Brain microvascular endothelial cell (primary cell): ENCODE results near the gene LRRC4C.
A peak's percentile ranks its signal among the peaks of the same experiment; 100 is the strongest.

Experiments used
- DNase-seq: peaks from one replicate; pipeline ENCODE4 v3.0.0-alpha.2; 2020
- H3K27ac ChIP-seq: fragments of 250-450 bp; sonication (Bioruptor Pico); 2 replicates; pipeline ENCODE4 v1.5.1; 2020; ENCODE audit warnings: mild to moderate bottlenecking, moderate library complexity
- H3K27me3 ChIP-seq: fragments of 250-450 bp; sonication (Bioruptor Pico); replicated peaks from 2 replicates; pipeline ENCODE4 v1.5.1; 2020; ENCODE audit warnings: mild to moderate bottlenecking
- H3K36me3 ChIP-seq: fragments of 250-450 bp; sonication (Bioruptor Pico); replicated peaks from 2 replicates; pipeline ENCODE4 v1.5.1; 2020; ENCODE audit warnings: mild to moderate bottlenecking
- H3K4me3 ChIP-seq: 2 replicates; pipeline ENCODE4 v1.5.1; 2011; ENCODE audit warnings: low read depth, mild to moderate bottlenecking, control low read depth, low read length, moderate library complexity
- CTCF ChIP-seq: IDR thresholded peaks from 2 replicates; pipeline ENCODE4 v1.5.1; 2011; ENCODE audit warnings: low read depth, mild to moderate bottlenecking, moderate library complexity, low read length, control low read depth, inconsistent platforms; ENCODE audit errors: missing control alignments
- in situ Hi-C: cut with HindIII; loops from 2 replicates; pipeline ENCODE4 v1.10.0; 2017; ENCODE audit warnings: low sequenced_read_pairs, low pct_ligation_motif_present

Gene LRRC4C

GRCh38 chr11:40370821-40371616, 1088.4 kb downstream of the LRRC4C start:
- TF ChIP-seq CTCF = no peak
- in situ Hi-C loops = no loop called here

GRCh38 chr11:40360206-40360798, 1099.2 kb downstream of the LRRC4C start:
- in situ Hi-C loops = no loop called here
- no peaks in the 10 kb centered on the region for H3K36me3 ChIP-seq
- H3K4me3 ChIP-seq = no peak overlapping the region
- no peaks in the 10 kb centered on the region for H3K27me3 ChIP-seq
- DNase-seq = no peak
- no peak overlapping the region for H3K27ac ChIP-seq
- no peak for TF ChIP-seq CTCF

More at GRCh38 chr11:40370821-40371616, 1088.4 kb downstream of the LRRC4C start:
- Histone ChIP-seq H3K4me3 (no peak overlapping the region), H3K36me3 (no peaks in the 10 kb centered on the region), H3K27ac (no peak overlapping the region), H3K27me3 (no peaks in the 10 kb centered on the region)
- DNase-seq = no peak

- DNase-seq = no peak
- no peak overlapping the region for H3K4me3 ChIP-seq
- TF ChIP-seq CTCF = no peak
- H3K27me3 ChIP-seq = no peaks in the 10 kb centered on the region
- in situ Hi-C loops = no loop called here
- H3K27ac ChIP-seq = no peak overlapping the region
- H3K36me3 ChIP-seq = no peaks in the 10 kb centered on the region
Observed at GRCh38 chr11:40354121-40354520, 1105.3 kb downstream of the LRRC4C start.

GRCh38 chr11:40340911-40341310, 1118.5 kb downstream of the LRRC4C start:
- Histone ChIP-seq H3K36me3 (no peaks in the 10 kb centered on the region), H3K27ac (no peak overlapping the region), H3K4me3 (no peak overlapping the region), H3K27me3 (no peaks in the 10 kb centered on the region)
- in situ Hi-C loops = no loop called here
- TF ChIP-seq CTCF = no peak
- DNase-seq = no peak

- in situ Hi-C loops = no loop called here
- Histone ChIP-seq H3K27ac (no peak overlapping the region), H3K4me3 (no peak overlapping the region), H3K27me3 (no peaks in the 10 kb centered on the region), H3K36me3 (no peaks in the 10 kb centered on the region)
- no peak for TF ChIP-seq CTCF
- peak; percentile 41 for DNase-seq
Observed at GRCh38 chr11:40338739-40339138, 1120.7 kb downstream of the LRRC4C start.

- no peaks in the 10 kb centered on the region for H3K27me3 ChIP-seq
- H3K36me3 ChIP-seq = no peaks in the 10 kb centered on the region
- DNase-seq = no peak
- no peak overlapping the region for H3K27ac ChIP-seq
- no peak for TF ChIP-seq CTCF
- no peak overlapping the region for H3K4me3 ChIP-seq
- in situ Hi-C loops = no loop called here
Observed at GRCh38 chr11:40338062-40338461, 1121.4 kb downstream of the LRRC4C start.
